ENCODE measurements around the gene RFNG.

RFNG gene

GRCh38 chr17:82047914-82048570, 3.6 kb downstream of the RFNG start:
- TF ChIP-seq CTCF (IDR thresholded peaks at IDR 0.05; ENCODE audit: low read depth, low read length) = no peak
- H3K4me3 ChIP-seq (ENCODE audit: low read depth, low read length) = no peak overlapping the region

GRCh38 chr17:82047379-82047778, 4.2 kb downstream of the RFNG start:
- no peak overlapping the region for H3K4me3 ChIP-seq (ENCODE audit: low read depth, low read length)

DNA sequence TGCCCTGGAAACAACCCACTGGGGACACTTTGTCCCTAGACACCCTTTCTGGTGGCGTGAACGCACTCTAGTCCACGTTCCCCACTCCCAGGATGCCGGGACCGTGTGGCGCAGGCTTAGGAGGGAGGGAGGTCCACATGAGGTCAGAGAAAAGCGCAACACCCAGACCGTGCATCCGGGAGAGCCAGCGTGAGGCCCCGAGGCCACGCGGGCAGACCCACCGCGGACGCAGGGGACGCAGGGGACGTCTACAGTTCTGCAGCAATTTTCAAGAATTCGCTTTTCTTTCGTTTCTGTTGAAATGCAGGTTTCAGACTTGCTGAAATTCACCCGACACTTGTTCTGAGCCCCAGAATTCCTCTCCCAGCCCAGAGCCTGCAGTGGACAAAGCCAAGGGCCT, 4.7 kb downstream of the RFNG start:
- H3K4me3 ChIP-seq (ENCODE audit: low read depth, low read length) = no peak overlapping the region
- no peak for TF ChIP-seq CTCF (IDR thresholded peaks at IDR 0.05; ENCODE audit: low read depth, low read length)

More at GRCh38 chr17:82047379-82047778, 4.2 kb downstream of the RFNG start:
- TF ChIP-seq CTCF (IDR thresholded peaks at IDR 0.05; ENCODE audit: low read depth, low read length) = no peak

GRCh38 chr17:82045936-82046484, 5.6 kb downstream of the RFNG start:
- TF ChIP-seq CTCF (IDR thresholded peaks at IDR 0.05; ENCODE audit: low read depth, low read length) = no peak
- no peak overlapping the region for H3K4me3 ChIP-seq (ENCODE audit: low read depth, low read length)

DNA sequence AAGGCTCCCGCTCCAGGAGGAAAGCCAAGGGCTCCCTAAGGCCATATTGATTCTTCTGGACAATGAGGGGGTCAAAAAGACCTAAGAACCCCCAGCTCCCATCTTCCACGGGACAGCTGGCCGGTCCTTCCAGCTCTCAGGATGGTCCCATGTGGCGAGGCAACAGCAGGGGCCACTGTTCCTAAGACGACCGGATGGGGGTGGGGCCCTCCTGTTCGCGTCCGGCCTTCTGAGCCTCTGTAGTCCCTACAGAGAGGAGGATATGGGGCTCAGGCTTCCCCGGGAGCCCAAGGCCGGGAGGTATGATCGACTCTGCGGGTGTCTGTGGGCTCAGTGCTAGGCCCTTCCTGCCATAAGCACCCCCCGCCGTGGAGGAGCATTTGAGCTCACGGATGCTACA, 8.1 kb downstream of the RFNG start:
- H3K4me3 ChIP-seq (ENCODE audit: low read depth, low read length) = no peak overlapping the region
- no peak for TF ChIP-seq CTCF (IDR thresholded peaks at IDR 0.05; ENCODE audit: low read depth, low read length)

DNA sequence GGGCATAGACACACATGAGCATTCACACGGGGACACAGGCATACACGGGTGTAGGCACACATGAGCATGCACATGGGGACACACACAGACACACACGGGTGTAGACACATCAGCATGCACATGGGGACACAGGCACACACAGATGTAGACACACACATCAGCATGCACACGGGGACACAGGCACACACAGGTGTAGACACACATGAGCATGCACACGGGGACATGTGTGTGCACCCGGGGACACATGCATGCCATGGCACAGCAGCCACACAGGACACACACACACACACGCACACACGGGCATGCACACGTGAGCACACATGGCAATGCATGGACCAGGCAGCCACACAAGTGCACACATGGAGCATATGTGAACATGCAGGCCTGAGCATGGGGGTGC, 9.0 kb downstream of the RFNG start:
- no peak for TF ChIP-seq CTCF (IDR thresholded peaks at IDR 0.05; ENCODE audit: low read depth, low read length)

DNA sequence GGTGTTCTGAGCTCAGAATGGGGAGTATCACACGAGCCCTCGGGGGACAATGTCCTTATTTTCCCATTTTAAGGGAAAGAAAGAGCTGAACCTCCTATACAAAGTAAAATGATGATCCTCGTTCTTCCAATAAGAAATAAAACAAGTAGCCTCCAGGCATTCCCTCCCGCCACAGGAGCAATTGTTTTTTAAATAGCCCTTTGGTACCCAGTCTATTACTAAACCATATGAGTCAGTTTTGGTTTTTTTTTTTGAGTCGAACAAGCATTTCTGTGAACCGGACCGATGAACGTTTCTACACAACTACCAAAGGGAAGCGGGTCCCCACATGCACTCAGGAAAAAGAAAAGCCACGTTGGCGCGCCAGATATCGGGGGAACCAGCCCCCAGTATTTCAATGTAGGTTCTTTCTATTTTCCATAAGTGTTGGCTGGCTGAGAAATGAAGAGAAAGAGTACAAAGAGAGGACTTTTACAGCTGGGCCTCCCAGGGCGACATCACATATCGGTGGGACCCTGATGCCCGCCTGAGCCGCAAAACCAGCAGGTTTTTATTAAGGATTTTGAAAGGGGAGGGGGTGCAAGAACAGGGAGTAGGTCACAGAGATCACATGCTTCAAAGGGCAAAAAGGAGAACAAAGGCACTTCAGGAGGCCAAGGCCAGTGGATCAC, 10.3 kb downstream of the RFNG start:
- TF ChIP-seq CTCF (IDR thresholded peaks at IDR 0.05; ENCODE audit: low read depth, low read length) = no peak
- H3K4me3 ChIP-seq (ENCODE audit: low read depth, low read length) = no peak overlapping the region

More for the DNA sequence above, 9.0 kb downstream of the RFNG start:
- H3K4me3 ChIP-seq (ENCODE audit: low read depth, low read length) = no peak overlapping the region
